ENCODE results near the gene ZSWIM7.

GRCh38 chr17:15971882-15972281 lies 27.6 kb downstream of the ZSWIM7 start:
- TF ChIP-seq EZH2 (IDR thresholded peaks at IDR 0.05; ENCODE audit: insufficient read depth, poor library complexity, severe bottlenecking) = no peak
- no peak for TF ChIP-seq EZH2phosphoT487 (IDR thresholded peaks at IDR 0.05; ENCODE audit: insufficient read depth, low read depth)
